ENCODE data around the gene INPP1. TPM values are rescaled to one million over a fixed set of nuclear protein-coding genes. Genes with fewer than 3 reads are reported as not detected.

Gene INPP1
- total RNA-seq, 1 experiment from 2014 or later, result 4.0 TPM

DNA sequence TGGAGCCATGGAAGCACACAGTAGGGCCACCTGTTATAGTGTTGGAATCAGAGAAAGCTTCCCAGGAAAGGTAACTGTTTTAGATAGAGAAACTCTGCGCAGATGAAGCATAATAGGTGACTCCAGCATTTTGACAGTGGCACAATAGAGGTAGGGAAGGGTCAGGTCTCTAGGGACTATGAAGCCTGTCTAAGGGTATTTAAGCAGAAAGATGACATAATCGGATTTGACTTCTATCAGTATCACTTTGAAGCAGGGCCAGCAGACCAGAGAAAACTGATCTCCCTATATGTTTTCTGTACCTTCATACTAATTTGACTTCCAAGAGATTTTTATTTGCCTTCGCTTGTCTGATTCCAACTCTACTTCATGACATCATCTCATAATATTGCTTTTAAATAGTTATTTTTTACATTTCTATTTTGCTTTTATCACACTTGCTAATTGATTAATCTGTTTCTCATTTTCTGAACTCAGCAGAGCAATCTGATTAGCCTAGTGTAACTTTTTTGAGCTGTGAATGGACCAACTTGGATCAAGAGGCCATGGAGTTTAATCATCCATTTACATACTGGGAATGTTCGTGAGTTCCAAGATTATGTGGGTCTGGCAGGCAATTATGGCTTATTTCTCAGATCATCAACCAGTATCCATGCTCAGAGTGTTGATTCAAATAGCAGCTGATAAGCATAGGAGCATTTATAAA, 15.4 kb upstream of the INPP1 start:
- Histone ChIP-seq H3K27me3 (ENCODE audit: low read length) (no peaks in the 10 kb centered on the region), H3K9me2 (replicated peaks; ENCODE audit: low read length) (no peaks in the 10 kb centered on the region), H3K4me3 (ENCODE audit: low read length) (no peak overlapping the region), H3K4me2 (ENCODE audit: low read length) (no peak overlapping the region), H3K9me3 (ENCODE audit: low read length) (no peaks in the 10 kb centered on the region), H3F3A (ENCODE audit: low read length, unreplicated experiment) (no peaks in the 10 kb centered on the region), H3K4me1 (ENCODE audit: insufficient read depth, low read length) (no peaks in the 10 kb centered on the region), H3K79me2 (ENCODE audit: low read length) (no peaks in the 10 kb centered on the region), H3K27ac (ENCODE audit: low read length) (no peak overlapping the region), H2AFZ (ENCODE audit: low read length) (no peak overlapping the region), H3K9ac (ENCODE audit: low read length) (no peak overlapping the region), H4K20me1 (ENCODE audit: low read length) (no peaks in the 10 kb centered on the region), H3K36me3 (ENCODE audit: low read depth, low read length) (no peaks in the 10 kb centered on the region)
- CTCF ChIA-PET, result no interaction called here
- no peak for ATAC-seq
- intact Hi-C loops (cut with micrococcal nuclease), result loop anchor here (1.0 to 10.0 kb wide), 3 partner anchors 44 to 477 kb away; no protein-coding TSS in a partner anchor
- POLR2A ChIA-PET (ENCODE audit: unreplicated experiment), result no interaction called here
- no peak for DNase-seq
- no TSS peak for BruUV-seq (replicated peaks)
- TF ChIP-seq EZH2phosphoT487 (IDR thresholded peaks at IDR 0.05; ENCODE audit: borderline replicate concordance, low read length) (no peak), EZH2 (IDR thresholded peaks at IDR 0.05; ENCODE audit: low read length, unreplicated experiment) (no peak)
- TF ChIP-seq, protein P1, sequence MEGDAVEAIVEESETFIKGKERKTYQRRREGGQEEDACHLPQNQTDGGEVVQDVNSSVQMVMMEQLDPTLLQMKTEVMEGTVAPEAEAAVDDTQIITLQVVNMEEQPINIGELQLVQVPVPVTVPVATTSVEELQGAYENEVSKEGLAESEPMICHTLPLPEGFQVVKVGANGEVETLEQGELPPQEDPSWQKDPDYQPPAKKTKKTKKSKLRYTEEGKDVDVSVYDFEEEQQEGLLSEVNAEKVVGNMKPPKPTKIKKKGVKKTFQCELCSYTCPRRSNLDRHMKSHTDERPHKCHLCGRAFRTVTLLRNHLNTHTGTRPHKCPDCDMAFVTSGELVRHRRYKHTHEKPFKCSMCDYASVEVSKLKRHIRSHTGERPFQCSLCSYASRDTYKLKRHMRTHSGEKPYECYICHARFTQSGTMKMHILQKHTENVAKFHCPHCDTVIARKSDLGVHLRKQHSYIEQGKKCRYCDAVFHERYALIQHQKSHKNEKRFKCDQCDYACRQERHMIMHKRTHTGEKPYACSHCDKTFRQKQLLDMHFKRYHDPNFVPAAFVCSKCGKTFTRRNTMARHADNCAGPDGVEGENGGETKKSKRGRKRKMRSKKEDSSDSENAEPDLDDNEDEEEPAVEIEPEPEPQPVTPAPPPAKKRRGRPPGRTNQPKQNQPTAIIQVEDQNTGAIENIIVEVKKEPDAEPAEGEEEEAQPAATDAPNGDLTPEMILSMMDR (conservative IDR thresholded peaks at IDR 0.05; ENCODE audit: low read depth, low read length), result no peak

DNA sequence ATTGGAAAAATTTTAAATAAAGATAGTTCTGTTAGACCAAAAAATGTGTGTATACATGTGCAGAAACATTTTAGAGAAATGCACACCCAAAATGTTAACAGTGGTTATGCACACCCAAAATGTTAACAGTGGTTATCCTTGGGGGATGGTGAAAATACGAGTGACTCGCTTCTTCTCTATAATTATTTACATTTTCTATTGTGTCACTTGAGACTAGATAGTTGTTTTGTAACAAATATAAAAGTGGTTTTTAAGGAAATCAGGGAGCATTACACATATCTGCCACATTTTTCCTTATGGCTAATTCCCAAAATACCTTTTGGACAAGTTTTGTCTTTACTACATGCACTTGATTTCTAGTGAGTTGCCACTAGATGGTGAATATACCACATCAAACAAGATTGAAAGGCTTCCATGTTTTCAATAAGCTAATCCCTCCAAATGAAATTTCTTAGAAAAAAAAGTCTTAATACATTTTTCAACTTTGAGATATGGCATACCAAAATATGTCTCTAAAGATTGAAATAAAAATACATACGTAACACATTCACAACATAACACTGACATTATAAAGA, 14.7 kb upstream of the INPP1 start:
- peak; percentile 22 for DNase-seq
- Histone ChIP-seq H2AFZ (ENCODE audit: low read length) (no peak overlapping the region), H3K4me2 (ENCODE audit: low read length) (no peak overlapping the region), H3F3A (ENCODE audit: low read length, unreplicated experiment) (no peaks in the 10 kb centered on the region), H4K20me1 (ENCODE audit: low read length) (no peaks in the 10 kb centered on the region), H3K36me3 (ENCODE audit: low read depth, low read length) (no peaks in the 10 kb centered on the region), H3K79me2 (ENCODE audit: low read length) (no peaks in the 10 kb centered on the region), H3K9ac (ENCODE audit: low read length) (no peak overlapping the region), H3K9me3 (ENCODE audit: low read length) (no peaks in the 10 kb centered on the region), H3K4me3 (ENCODE audit: low read length) (no peak overlapping the region), H3K4me1 (ENCODE audit: insufficient read depth, low read length) (no peaks in the 10 kb centered on the region), H3K9me2 (replicated peaks; ENCODE audit: low read length) (no peaks in the 10 kb centered on the region), H3K27me3 (ENCODE audit: low read length) (no peaks in the 10 kb centered on the region), H3K27ac (ENCODE audit: low read length) (no peak overlapping the region)
- no peak for TF ChIP-seq EZH2phosphoT487 (IDR thresholded peaks at IDR 0.05; ENCODE audit: borderline replicate concordance, low read length)
- TF ChIP-seq, protein P1 (conservative IDR thresholded peaks at IDR 0.05; ENCODE audit: low read depth, low read length), result peak; percentile 51
- ATAC-seq, result peak; percentile 35; the same call in 1 of the 2 replicates
- no TSS peak for BruUV-seq (replicated peaks)
- ChIA-PET CTCF (interaction anchor here (0.5 to 0.7 kb wide), 4 partner anchors 9 to 684 kb away, joined by 3 read pairs; no protein-coding TSS in a partner anchor), POLR2A (ENCODE audit: unreplicated experiment) (no interaction called here)
- intact Hi-C loops (cut with micrococcal nuclease), result loop anchor here (1.0 to 10.0 kb wide), 3 partner anchors 44 to 476 kb away; no protein-coding TSS in a partner anchor

DNA sequence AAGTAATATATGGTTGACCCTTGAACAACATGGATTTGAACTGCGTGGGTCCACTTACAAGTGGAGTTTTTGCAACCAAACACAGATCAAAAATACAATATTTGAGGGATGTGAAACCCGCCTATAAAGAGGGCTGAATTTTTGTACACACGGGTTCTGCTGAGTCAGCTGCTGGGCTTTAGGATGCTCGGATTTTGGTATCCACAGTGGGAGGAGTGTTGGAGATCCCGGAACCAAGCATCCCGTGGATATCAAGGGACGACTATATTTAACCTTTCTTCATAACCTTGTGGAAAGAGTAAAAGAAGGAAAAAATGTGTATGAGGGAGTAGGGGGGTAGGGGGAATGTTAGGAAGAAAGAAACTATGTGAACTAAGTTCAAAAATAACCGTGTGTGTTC, 10.0 kb upstream of the INPP1 start:
- Histone ChIP-seq H2AFZ (ENCODE audit: low read length) (no peak overlapping the region), H3K9me3 (ENCODE audit: low read length) (no peaks in the 10 kb centered on the region), H3K9ac (ENCODE audit: low read length) (no peak overlapping the region), H3K9me2 (replicated peaks; ENCODE audit: low read length) (no peaks in the 10 kb centered on the region), H3K4me1 (ENCODE audit: insufficient read depth, low read length) (no peaks in the 10 kb centered on the region), H3K4me2 (ENCODE audit: low read length) (no peak overlapping the region), H4K20me1 (ENCODE audit: low read length) (no peaks in the 10 kb centered on the region), H3F3A (ENCODE audit: low read length, unreplicated experiment) (no peaks in the 10 kb centered on the region), H3K27me3 (ENCODE audit: low read length) (no peaks in the 10 kb centered on the region), H3K4me3 (ENCODE audit: low read length) (no peak overlapping the region), H3K27ac (ENCODE audit: low read length) (no peak overlapping the region), H3K36me3 (ENCODE audit: low read depth, low read length) (no peaks in the 10 kb centered on the region), H3K79me2 (ENCODE audit: low read length) (no peaks in the 10 kb centered on the region)
- BruUV-seq (replicated peaks), result no TSS peak
- no peak for TF ChIP-seq EZH2 (IDR thresholded peaks at IDR 0.05; ENCODE audit: low read length, unreplicated experiment)
- TF ChIP-seq EZH2phosphoT487 (IDR thresholded peaks at IDR 0.05; ENCODE audit: borderline replicate concordance, low read length), result no peak
- TF ChIP-seq, protein P1 (conservative IDR thresholded peaks at IDR 0.05; ENCODE audit: low read depth, low read length), result no peak
- intact Hi-C loops (cut with micrococcal nuclease), result no loop called here
- POLR2A ChIA-PET (ENCODE audit: unreplicated experiment), result no interaction called here
- ATAC-seq, result no peak
- no peak for DNase-seq
- CTCF ChIA-PET, result no interaction called here

All from PC-3 (cell line).